ENCODE measurements around the gene PRADC1.

PRADC1 gene

GRCh38 chr2:73258913-73259215 lies 25.8 kb upstream of the PRADC1 start:
- no peak for DNase-seq (ENCODE audit: low read depth in 3 of 3)

- DNase-seq (ENCODE audit: low read depth in 3 of 3), result no peak
Observed at GRCh38 chr2:73258186-73258912, 25.3 kb upstream of the PRADC1 start.

GRCh38 chr2:73257425-73258125 lies 24.5 kb upstream of the PRADC1 start:
- no peak for DNase-seq (ENCODE audit: low read depth in 3 of 3)

DNA sequence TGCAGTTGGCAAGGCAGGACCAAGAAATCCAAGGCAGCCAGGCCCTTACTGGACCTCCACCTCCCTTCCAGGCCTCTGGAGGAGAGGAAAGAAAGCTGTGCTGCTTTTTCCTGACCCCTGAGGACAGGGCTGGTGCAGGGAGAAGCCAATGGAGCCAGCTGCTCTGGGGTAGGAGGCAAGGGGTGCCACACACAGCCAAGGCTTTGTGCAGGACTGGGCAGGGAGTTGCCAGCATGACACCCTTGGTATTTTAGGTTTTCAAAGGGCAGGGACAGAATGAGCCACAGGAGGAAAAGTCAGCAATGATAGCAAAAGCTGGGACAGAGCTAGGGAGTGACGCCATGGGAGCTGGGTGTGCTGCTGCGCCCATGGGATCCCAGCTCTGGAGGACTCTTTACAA lies 24.0 kb upstream of the PRADC1 start:
- DNase-seq (ENCODE audit: low read depth in 3 of 3), result no peak

GRCh38 chr2:73256618-73256922 lies 23.5 kb upstream of the PRADC1 start:
- DNase-seq (ENCODE audit: low read depth in 3 of 3), result no peak

- DNase-seq (ENCODE audit: low read depth in 3 of 3), result no peak
Observed at GRCh38 chr2:73255907-73256617, 23.0 kb upstream of the PRADC1 start.

GRCh38 chr2:73255007-73255644 lies 22.1 kb upstream of the PRADC1 start:
- no peak for DNase-seq (ENCODE audit: low read depth in 3 of 3)

GRCh38 chr2:73254343-73255006 lies 21.4 kb upstream of the PRADC1 start:
- DNase-seq (ENCODE audit: low read depth in 3 of 3), result no peak

- DNase-seq (ENCODE audit: low read depth in 3 of 3), result no peak
Observed at GRCh38 chr2:73253901-73254300, 20.9 kb upstream of the PRADC1 start.

DNA sequence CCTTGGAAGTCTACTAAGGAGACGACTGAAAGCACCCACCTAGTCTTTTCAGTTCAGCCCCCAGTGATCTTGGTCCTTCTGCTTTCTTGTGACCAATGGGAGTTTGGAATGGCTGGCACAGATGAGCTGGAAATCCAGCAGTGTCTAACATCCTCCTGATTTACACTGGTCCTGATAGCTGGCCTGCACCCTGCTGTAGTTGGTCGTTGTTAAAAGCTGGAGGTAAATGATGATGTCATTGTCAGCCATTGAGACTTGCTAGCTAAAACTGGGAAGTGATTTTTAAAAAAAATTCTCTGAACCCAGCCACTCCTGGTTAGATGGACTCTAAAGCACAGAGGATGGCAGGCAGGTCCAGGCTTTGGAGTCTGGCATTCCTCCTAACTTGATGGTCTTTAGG lies 20.4 kb upstream of the PRADC1 start:
- DNase-seq (ENCODE audit: low read depth in 3 of 3), result no peak

- DNase-seq (ENCODE audit: low read depth in 3 of 3), result no peak
Observed at GRCh38 chr2:73252238-73253027, 19.4 kb upstream of the PRADC1 start.

DNA sequence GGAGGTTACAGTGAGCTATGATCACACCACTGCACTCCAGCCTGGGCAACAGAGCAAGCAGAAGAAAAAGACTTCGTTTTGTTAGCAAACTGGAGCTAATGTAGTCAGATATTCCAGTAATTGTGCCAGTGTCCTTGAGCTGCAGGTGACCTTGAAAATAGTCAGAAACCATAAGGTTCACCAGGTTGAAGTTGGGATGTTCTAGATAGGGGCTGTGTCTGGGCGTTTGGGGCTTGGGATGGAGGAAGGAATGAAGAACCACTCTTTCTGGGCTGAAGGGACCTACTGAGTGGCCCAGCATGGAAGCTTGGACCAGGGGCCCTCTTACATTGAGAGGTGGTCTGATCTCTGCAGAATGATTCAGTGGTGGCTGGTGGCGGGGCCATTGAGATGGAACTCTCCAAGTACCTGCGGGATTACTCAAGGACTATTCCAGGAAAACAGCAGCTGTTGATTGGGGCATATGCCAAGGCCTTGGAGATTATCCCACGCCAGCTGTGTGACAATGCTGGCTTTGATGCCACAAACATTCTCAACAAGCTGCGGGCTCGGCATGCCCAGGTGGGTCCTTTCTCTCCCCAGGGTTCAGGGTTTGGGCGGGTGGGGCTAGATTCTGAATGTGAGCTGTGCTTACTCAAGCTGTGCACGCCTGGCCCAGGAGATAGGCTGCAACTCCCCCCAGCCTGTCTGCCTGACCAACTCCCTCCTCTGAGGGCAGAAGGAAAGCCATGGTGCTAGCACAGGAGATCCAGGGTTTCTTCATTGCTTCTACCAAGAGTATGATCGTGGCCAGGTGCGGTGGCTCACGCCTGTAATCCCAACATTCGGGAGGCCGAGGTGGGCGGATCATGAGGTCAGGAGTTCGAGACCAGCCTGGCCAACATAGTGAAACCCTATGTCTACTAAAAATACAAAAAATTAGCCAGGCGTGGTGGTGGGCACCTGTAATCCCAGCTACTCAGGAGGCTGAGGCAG lies 18.1 kb upstream of the PRADC1 start:
- DNase-seq (ENCODE audit: low read depth in 3 of 3), result no peak

GRCh38 chr2:73249636-73250035 lies 16.6 kb upstream of the PRADC1 start:
- DNase-seq (ENCODE audit: low read depth in 3 of 3), result no peak

DNA sequence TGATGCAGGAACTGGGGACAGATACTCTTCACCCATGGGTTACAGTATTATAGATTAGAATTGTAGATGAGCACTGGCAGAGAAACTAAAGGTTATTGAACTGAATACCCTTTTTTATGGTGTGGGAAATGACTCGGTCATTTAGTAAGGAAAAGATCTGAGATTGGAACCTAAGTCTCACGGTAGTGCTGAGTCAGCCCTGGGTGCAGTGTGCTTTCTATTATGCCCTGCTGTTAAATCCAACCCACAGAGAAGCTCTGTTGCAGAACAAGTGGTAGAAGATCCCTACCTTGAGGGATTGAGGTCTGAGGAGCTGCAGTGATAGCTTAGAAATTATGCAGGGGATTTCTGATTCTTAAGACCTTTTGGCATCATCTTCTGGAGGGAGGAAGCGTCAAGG lies 13.8 kb upstream of the PRADC1 start:
- no peak for DNase-seq (ENCODE audit: low read depth in 3 of 3)

DNA sequence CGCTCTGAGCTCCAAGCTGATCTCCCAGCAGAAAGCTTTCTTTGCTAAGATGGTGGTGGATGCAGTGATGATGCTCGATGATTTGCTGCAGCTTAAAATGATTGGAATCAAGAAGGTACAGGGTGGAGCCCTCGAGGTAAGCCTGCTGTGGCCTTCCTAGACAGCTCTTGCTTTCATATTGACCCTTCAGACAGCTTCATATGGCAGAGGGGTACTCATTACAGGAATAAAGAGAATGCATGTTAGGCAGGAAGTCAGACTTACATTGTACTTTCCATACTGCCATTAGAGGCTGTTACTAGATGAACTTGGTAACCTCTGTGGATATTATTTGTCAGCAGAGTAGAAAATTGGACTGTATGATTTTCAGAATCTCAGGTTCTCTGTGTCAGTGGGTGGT lies 11.5 kb upstream of the PRADC1 start:
- DNase-seq (ENCODE audit: low read depth in 3 of 3), result no peak

GRCh38 chr2:73243884-73244570 lies 11.0 kb upstream of the PRADC1 start:
- DNase-seq (ENCODE audit: low read depth in 3 of 3), result no peak

DNA sequence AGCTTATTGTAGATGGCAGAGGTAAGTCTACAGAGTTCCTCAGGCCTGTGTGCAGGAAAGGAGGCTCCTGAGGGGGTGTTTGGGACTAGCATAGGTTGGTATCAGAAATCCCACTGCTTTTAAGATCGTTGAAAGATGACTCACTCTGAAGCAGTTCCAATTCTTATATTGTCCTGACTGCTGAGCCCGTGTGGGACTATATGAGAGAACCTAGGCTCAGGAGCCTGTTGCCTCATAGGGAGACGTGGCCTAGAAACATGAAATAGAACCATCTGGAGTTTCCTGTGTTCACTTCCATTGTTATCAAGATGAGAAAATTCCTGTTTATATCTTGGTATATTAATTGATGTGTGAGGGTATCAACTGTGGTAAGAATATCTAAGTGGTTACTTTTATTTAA lies 6.7 kb upstream of the PRADC1 start:
- DNase-seq (ENCODE audit: low read depth in 3 of 3), result no peak

- no peak for DNase-seq (ENCODE audit: low read depth in 3 of 3)
Observed at GRCh38 chr2:73238976-73239375, 5.9 kb upstream of the PRADC1 start.

GRCh38 chr2:73238149-73238548 lies 5.1 kb upstream of the PRADC1 start:
- no peak for DNase-seq (ENCODE audit: low read depth in 3 of 3)

GRCh38 chr2:73237168-73237567 lies 4.1 kb upstream of the PRADC1 start:
- no peak for DNase-seq (ENCODE audit: low read depth in 3 of 3)

Measured in stimulated activated CD4-positive, alpha-beta T cell treated with anti-CD3 and anti-CD28 coated beads, TNF-alpha, amount 100 ng/mL, for 48 hours (primary cell).